ENCODE measurements around the gene SPHK2.

Gene SPHK2

DNA sequence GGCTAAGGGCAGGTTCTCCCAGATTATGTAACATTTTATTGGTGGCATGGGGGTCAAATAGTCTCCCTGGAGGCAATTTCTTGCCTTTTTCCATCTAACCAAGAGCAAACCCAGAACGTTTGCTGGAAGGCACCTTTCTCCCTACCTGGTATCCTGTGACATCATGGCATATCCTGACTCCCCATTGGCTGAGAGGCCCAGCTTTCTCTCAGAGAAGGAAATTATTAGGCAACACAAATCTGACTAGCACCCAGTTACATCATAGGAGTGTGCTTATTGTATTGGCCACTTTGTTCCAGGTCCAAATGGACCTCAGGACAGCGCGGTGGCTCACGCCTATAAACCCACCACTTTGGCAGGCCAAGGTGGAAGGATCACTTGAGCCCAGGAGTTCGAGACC, 40.5 kb downstream of the SPHK2 start:
- in situ Hi-C loops (cut with MboI; ENCODE audit: low pct_unique_long_range_greater_than_20kb, low sequenced_read_pairs, unreplicated experiment) = no loop called here
- peak; percentile 72 for DNase-seq (ENCODE audit: low spot score)
- TF ChIP-seq, protein P1, sequence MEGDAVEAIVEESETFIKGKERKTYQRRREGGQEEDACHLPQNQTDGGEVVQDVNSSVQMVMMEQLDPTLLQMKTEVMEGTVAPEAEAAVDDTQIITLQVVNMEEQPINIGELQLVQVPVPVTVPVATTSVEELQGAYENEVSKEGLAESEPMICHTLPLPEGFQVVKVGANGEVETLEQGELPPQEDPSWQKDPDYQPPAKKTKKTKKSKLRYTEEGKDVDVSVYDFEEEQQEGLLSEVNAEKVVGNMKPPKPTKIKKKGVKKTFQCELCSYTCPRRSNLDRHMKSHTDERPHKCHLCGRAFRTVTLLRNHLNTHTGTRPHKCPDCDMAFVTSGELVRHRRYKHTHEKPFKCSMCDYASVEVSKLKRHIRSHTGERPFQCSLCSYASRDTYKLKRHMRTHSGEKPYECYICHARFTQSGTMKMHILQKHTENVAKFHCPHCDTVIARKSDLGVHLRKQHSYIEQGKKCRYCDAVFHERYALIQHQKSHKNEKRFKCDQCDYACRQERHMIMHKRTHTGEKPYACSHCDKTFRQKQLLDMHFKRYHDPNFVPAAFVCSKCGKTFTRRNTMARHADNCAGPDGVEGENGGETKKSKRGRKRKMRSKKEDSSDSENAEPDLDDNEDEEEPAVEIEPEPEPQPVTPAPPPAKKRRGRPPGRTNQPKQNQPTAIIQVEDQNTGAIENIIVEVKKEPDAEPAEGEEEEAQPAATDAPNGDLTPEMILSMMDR (IDR thresholded peaks at IDR 0.05; ENCODE audit: extremely low read depth, insufficient read depth, missing control alignments) = no peak

DNA sequence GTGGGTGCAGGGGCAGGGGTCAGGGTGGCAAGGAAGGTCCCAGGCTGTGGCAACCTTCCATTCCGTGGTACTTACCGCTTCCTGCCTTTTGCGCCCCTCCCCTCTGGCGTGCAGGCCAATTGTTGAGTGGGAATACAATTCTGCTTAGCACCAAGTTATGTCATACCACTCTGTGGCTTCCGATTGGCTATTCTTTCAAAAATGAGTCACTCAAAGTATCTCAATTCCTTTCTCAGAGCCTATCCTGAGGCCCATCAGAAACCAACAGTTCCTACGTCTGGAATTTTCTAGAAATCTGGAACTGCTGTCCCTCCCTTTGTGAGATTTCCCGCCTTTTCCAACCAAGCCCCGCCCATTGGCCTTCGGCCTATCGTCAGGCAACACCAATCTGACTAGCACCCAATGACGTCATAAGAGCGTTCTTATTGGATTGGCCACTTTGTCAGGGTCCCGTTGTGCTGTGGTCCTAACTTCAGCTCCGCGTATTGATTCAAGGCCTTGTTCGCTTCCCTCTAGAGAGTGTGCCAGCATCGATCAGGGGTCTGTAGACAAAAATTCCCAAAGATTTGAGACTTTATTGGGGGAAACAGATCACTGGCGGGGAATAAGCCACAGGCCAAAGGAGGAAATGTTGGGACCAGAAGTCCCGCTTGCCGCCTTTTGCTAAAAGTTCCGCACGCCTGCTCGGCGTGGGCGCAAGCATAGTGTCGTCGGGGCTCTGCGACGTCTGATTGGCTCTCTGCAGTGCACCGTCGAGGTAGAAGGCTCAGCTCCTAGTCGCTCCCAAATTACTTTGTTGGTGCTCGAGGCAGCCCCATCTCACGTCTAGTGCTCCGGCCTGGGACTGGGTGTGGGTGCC, 41.8 kb downstream of the SPHK2 start:
- TF ChIP-seq, protein P1 (IDR thresholded peaks at IDR 0.05; ENCODE audit: extremely low read depth, insufficient read depth, missing control alignments) = no peak
- peak; percentile 99 for DNase-seq (ENCODE audit: low spot score)
- in situ Hi-C loops (cut with MboI; ENCODE audit: low pct_unique_long_range_greater_than_20kb, low sequenced_read_pairs, unreplicated experiment) = no loop called here

DNA sequence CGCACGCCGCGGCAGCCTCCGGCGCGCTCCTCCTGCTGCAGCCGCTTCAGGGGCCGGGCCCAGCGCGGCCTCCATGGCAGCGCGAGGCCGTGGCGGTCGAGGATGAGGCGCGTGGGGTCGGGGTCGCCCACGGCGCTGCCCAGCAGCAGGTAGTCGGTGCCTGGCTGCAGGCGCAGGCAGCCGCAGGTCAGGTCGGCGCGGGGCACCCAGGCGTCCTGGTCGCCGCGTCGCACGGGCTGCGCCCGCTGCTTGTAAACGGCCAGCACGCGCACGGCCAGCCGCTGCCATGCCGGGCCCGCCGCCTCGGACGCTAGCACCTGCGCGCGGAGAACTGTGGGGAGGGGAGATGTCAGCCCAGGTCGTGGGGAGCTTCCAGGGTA, 42.4 kb downstream of the SPHK2 start:
- DNase-seq (ENCODE audit: low spot score) = no peak
- in situ Hi-C loops (cut with MboI; ENCODE audit: low pct_unique_long_range_greater_than_20kb, low sequenced_read_pairs, unreplicated experiment) = no loop called here
- TF ChIP-seq, protein P1 (IDR thresholded peaks at IDR 0.05; ENCODE audit: extremely low read depth, insufficient read depth, missing control alignments) = no peak

DNA sequence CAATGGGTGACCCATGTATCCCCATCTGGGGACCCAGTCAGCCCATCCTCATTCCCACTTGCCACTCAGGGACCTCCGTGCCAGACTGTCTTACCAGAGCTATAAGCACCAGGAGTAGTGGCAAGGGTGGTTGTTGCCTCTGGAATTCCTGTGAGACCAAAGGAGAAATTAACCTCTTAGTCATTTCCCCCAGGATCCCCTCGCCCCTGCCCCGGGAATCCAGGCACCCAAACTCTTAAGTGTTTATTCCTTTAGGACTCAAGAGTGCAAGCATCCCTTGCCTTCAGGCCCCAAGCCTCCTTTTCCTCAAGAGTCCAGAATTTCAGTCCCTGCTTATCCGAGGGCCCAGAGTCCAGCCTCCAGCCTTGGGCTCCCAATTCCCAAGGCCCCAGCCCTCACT, 44.4 kb downstream of the SPHK2 start:
- TF ChIP-seq, protein P1 (IDR thresholded peaks at IDR 0.05; ENCODE audit: extremely low read depth, insufficient read depth, missing control alignments) = no peak
- no peak for DNase-seq (ENCODE audit: low spot score)
- in situ Hi-C loops (cut with MboI; ENCODE audit: low pct_unique_long_range_greater_than_20kb, low sequenced_read_pairs, unreplicated experiment) = no loop called here

DNA sequence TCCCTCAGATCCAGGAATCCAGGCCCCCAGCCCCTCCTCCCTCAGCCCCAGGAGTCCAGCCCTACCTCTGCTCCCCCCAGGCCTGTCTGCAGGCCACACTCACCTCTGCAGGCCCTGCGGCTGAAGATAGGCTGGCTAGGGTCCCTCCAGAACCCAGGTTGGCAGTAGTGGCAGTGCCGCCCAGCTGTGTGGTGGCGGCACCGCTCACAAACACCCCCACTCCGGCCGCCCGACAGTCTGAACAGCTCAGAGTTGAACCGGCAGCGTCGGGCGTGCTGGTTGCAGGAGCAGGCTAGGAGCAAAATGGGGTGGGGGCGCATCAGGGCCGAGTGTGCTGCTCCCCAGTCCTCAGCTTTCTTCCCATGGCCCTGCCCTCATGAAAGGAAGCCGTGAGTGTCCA, 45.2 kb downstream of the SPHK2 start:
- in situ Hi-C loops (cut with MboI; ENCODE audit: low pct_unique_long_range_greater_than_20kb, low sequenced_read_pairs, unreplicated experiment) = no loop called here
- TF ChIP-seq, protein P1 (IDR thresholded peaks at IDR 0.05; ENCODE audit: extremely low read depth, insufficient read depth, missing control alignments) = no peak

DNA sequence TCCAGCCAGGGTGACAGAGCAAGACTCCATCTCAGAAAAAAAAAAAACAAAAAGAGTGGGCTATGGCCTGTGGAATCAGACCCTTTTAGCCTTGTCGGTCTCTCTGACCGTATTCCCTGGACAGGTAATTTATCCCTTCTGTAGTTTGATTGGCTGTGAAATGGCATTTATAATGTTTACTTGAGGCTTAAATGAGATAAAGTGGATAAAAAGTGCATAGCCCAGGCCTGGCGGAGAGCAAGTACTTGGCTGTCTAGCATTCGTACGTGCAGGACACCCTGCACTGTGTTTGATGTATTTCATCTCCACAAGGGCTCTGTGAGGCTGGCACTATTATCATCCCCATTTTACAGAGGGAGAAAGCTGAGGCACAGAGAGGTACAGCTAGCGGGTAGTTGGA, 46.5 kb downstream of the SPHK2 start:
- in situ Hi-C loops (cut with MboI; ENCODE audit: low pct_unique_long_range_greater_than_20kb, low sequenced_read_pairs, unreplicated experiment) = no loop called here
- TF ChIP-seq, protein P1 (IDR thresholded peaks at IDR 0.05; ENCODE audit: extremely low read depth, insufficient read depth, missing control alignments) = no peak
- no peak for DNase-seq (ENCODE audit: low spot score)

More for the DNA sequence above, 45.2 kb downstream of the SPHK2 start:
- DNase-seq (ENCODE audit: low spot score) = no peak
